HepG2 (cell line): ENCODE results near the gene ST6GALNAC6. TPM values are rescaled to one million over a fixed set of nuclear protein-coding genes. Genes with fewer than 3 reads are reported as not detected.

Experiments
- CHD4 ChIP-seq: fragments of 200-600 bp; sonication (generic); IDR thresholded peaks from 2 replicates; pipeline ENCODE4 v1.7.0; 2017; ENCODE audit warnings: mild to moderate bottlenecking, low read length, borderline replicate concordance
- CREM ChIP-seq, 2 experiments: sonication (generic) in 1 of 2; formaldehyde crosslinking in 1 of 2; IDR thresholded peaks; 2 replicates each; pipeline versions ENCODE4 v1.4.0 to v1.6.1; 2016 to 2020; ENCODE audit warnings: antibody characterized with exemption in 1 of 2, mild to moderate bottlenecking in 1 of 2, missing genetic modification reagents in 1 of 2
- DPF2 ChIP-seq: sonication (generic); formaldehyde crosslinking; IDR thresholded peaks from 2 replicates; pipeline ENCODE4 v1.4.0; 2020; ENCODE audit warnings: mild to moderate bottlenecking, low read depth, missing genetic modification reagents, borderline replicate concordance
- E2F1 ChIP-seq: sonication (generic); formaldehyde crosslinking; IDR thresholded peaks from 2 replicates; pipeline ENCODE4 v1.5.0; 2020; ENCODE audit warnings: missing genetic modification reagents
- FOXA3 ChIP-seq: IDR thresholded peaks from 2 replicates; pipeline ENCODE4 v1.6.1; 2016; ENCODE audit warnings: missing genetic modification reagents, missing compliant biosample characterization
- FOXO4 ChIP-seq: sonication (generic); formaldehyde crosslinking; conservative IDR thresholded peaks from 2 replicates; pipeline ENCODE4 v1.8.1; 2023; ENCODE audit warnings: missing genetic modification reagents
- JDP2 ChIP-seq: sonication (generic); formaldehyde crosslinking; IDR thresholded peaks from 2 replicates; pipeline ENCODE4 v1.8.1; 2022; ENCODE audit warnings: missing genetic modification reagents, borderline replicate concordance
- KLF11 ChIP-seq: IDR thresholded peaks from 2 replicates; pipeline ENCODE4 v1.6.1; 2016; ENCODE audit warnings: missing compliant biosample characterization
- MBNL3 ChIP-seq: fragments of 250-450 bp; sonication (Bioruptor Pico); conservative IDR thresholded peaks from 2 replicates; pipeline ENCODE4 v1.8.0; 2022; ENCODE audit warnings: mild to moderate bottlenecking, inconsistent platforms
- MED8 ChIP-seq: sonication (generic); formaldehyde crosslinking; IDR thresholded peaks from 2 replicates; pipeline ENCODE4 v1.8.1; 2023; ENCODE audit warnings: mild to moderate bottlenecking, missing genetic modification reagents; ENCODE audit not compliant: insufficient replicate concordance
- NFIC ChIP-seq: IDR thresholded peaks from 2 replicates; pipeline ENCODE4 v1.6.1; 2012; ENCODE audit warnings: mild to moderate bottlenecking, low read length, inconsistent platforms
- NFYB ChIP-seq: sonication (generic); formaldehyde crosslinking; IDR thresholded peaks from 2 replicates; pipeline ENCODE4 v1.4.0; 2020; ENCODE audit warnings: missing genetic modification reagents
- SMARCC2 ChIP-seq: fragments of 450-650 bp; IDR thresholded peaks from 2 replicates; pipeline ENCODE4 v1.6.1; 2017; ENCODE audit warnings: antibody characterized with exemption, mild to moderate bottlenecking
- TERF1 ChIP-seq: sonication (generic); formaldehyde crosslinking; IDR thresholded peaks from 2 replicates; pipeline ENCODE4 v1.8.0; 2022; ENCODE audit warnings: mild to moderate bottlenecking, missing genetic modification reagents, moderate library complexity
- THAP11 ChIP-seq: IDR thresholded peaks from 2 replicates; pipeline ENCODE4 v1.6.1; 2016; ENCODE audit warnings: missing biosample characterization, missing genetic modification reagents
- ZBTB7A ChIP-seq: sonication (generic); formaldehyde crosslinking; IDR thresholded peaks from 2 replicates; pipeline ENCODE4 v1.8.0; 2022; ENCODE audit warnings: mild to moderate bottlenecking, missing genetic modification reagents
- ZFP1 ChIP-seq: IDR thresholded peaks from 2 replicates; pipeline ENCODE4 v1.6.1; 2016
- ZFP37 ChIP-seq: sonication (generic); formaldehyde crosslinking; IDR thresholded peaks from 2 replicates; pipeline ENCODE4 v1.4.0; 2020; ENCODE audit warnings: missing genetic modification reagents, borderline replicate concordance
- ZFP62 ChIP-seq: sonication (generic); formaldehyde crosslinking; IDR thresholded peaks from 2 replicates; pipeline ENCODE4 v1.4.0; 2020; ENCODE audit warnings: missing genetic modification reagents
- ZHX1 ChIP-seq: sonication (generic); formaldehyde crosslinking; IDR thresholded peaks from 2 replicates; pipeline ENCODE4 v1.8.1; 2022; ENCODE audit warnings: low read depth, mild to moderate bottlenecking, missing genetic modification reagents
- ZNF282 ChIP-seq: fragments of 450-650 bp; IDR thresholded peaks from 2 replicates; pipeline ENCODE4 v1.6.1; 2018; ENCODE audit not compliant: partially characterized antibody
- ZNF382 ChIP-seq: sonication (generic); formaldehyde crosslinking; IDR thresholded peaks from 2 replicates; pipeline ENCODE4 v1.5.0; 2020; ENCODE audit warnings: missing genetic modification reagents, mild to moderate bottlenecking, borderline replicate concordance
- ZNF570 ChIP-seq: sonication (generic); formaldehyde crosslinking; IDR thresholded peaks from 2 replicates; pipeline ENCODE4 v1.4.0; 2020; ENCODE audit warnings: mild to moderate bottlenecking, missing genetic modification reagents, borderline replicate concordance
- ZNF674 ChIP-seq: sonication (generic); formaldehyde crosslinking; IDR thresholded peaks from 2 replicates; pipeline ENCODE4 v1.5.0; 2020; ENCODE audit warnings: low read depth, mild to moderate bottlenecking, missing genetic modification reagents
- ZNF703 ChIP-seq: sonication (generic); formaldehyde crosslinking; IDR thresholded peaks from 2 replicates; pipeline ENCODE4 v1.5.1; 2020; ENCODE audit warnings: missing genetic modification reagents, mild to moderate bottlenecking, moderate library complexity, borderline replicate concordance
- ZNF75D ChIP-seq: sonication (generic); formaldehyde crosslinking; IDR thresholded peaks from 2 replicates; pipeline ENCODE4 v1.8.1; 2023; ENCODE audit warnings: missing genetic modification reagents, mild to moderate bottlenecking, borderline replicate concordance
- polyA plus RNA-seq, 8 experiments: library from polyadenylated mRNA; depleted of rRNA in 3 of 8; stranded (reverse) in 7 of 8; unstranded in 1 of 8; fragments of >200 nt; fragmentation: Illumina TruSeq in 4 of 8; extraction: Trizol in 4 of 8; gene quantifications; 2 replicates each; pipeline versions ENCODE4 v1.2.1 to v1.2.3, GENCODE V29; 2011 to 2016; ENCODE audit warnings: low read depth in 4 of 8, missing spikeins in 1 of 8, mixed read lengths in 1 of 8; ENCODE audit not compliant: insufficient read depth in 1 of 8
- total RNA-seq, 5 experiments: library from RNA; depleted of rRNA; stranded (reverse); fragments of >200 nt; fragmentation: Illumina TruSeq; extraction: Trizol; gene quantifications; 2 replicates each; pipeline ENCODE4 v1.2.3, GENCODE V29; 2016; ENCODE audit warnings: low read depth in 1 of 5

ST6GALNAC6 gene
- total and polyA plus RNA-seq, 2 of the 13 experiments (the other 11 are each of a cell fraction or from before 2014, with no cell fraction given): 18.5 to 65.4 TPM

- no peak; the same call in 1 of the 2 replicates for TF ChIP-seq ZNF674 (CRISPR knock-in tag)
- no peak; the same call in 1 of the 2 replicates for TF ChIP-seq CHD4
- no peak for TF ChIP-seq NFYB (CRISPR knock-in tag)
- TF ChIP-seq ZNF282: no peak
- TF ChIP-seq FOXO4 (CRISPR knock-in tag): no peak
- no peak for TF ChIP-seq SMARCC2
- TF ChIP-seq MED8 (CRISPR knock-in tag): no peak
- no peak for TF ChIP-seq ZNF75D (CRISPR knock-in tag)
- TF ChIP-seq NFIC: no peak
- TF ChIP-seq TERF1 (CRISPR knock-in tag): no peak
- TF ChIP-seq E2F1 (CRISPR knock-in tag): no peak
- TF ChIP-seq ZFP37 (CRISPR knock-in tag): no peak
- no peak for TF ChIP-seq ZNF703 (CRISPR knock-in tag)
- no peak for TF ChIP-seq CREM (IDR thresholded peaks at IDR 0.05)
- TF ChIP-seq CREM (CRISPR knock-in tag; IDR thresholded peaks at IDR 0.05): no peak
- no peak for TF ChIP-seq MBNL3 (CRISPR knock-in tag)
- TF ChIP-seq ZNF382 (CRISPR knock-in tag): no peak
- no peak for TF ChIP-seq ZFP62 (CRISPR knock-in tag)
- no peak for TF ChIP-seq ZHX1 (CRISPR knock-in tag)
- no peak for TF ChIP-seq DPF2 (CRISPR knock-in tag)
- peak; percentile 54 for TF ChIP-seq FOXA3 (CRISPR knock-in tag)
- no peak for TF ChIP-seq JDP2 (CRISPR knock-in tag)
- no peak for TF ChIP-seq ZBTB7A (CRISPR knock-in tag)
- TF ChIP-seq KLF11 (CRISPR knock-in tag): no peak
- TF ChIP-seq ZFP1 (CRISPR knock-in tag): no peak
- no peak for TF ChIP-seq ZNF570 (CRISPR knock-in tag)
- TF ChIP-seq THAP11 (CRISPR knock-in tag): no peak
These were observed 823 bp downstream of the ST6GALNAC6 start (continued) for GRCh38 chr9:127898433-127899127.
